K562 (cell line): ENCODE data around the gene COQ4. TPM values are rescaled to one million over a fixed set of nuclear protein-coding genes. Genes with fewer than 3 reads are reported as not detected.
A peak's percentile ranks its signal among the peaks of the same experiment; 100 is the strongest.

Experiments
- FOXP1 ChIP-seq: sonication (generic); formaldehyde crosslinking; IDR thresholded peaks from 2 replicates; pipeline ENCODE4 v1.8.0; 2022; ENCODE audit warnings: mild to moderate bottlenecking, missing genetic modification reagents
- IFI16 ChIP-seq: fragments of 250-450 bp; sonication (Bioruptor Pico); IDR thresholded peaks from 2 replicates; pipeline ENCODE4 v2.1.2; 2022; ENCODE audit warnings: mild to moderate bottlenecking, inconsistent platforms
- JUND ChIP-seq, 2 experiments: IDR thresholded peaks; 2 replicates in 1 of 2; 3 replicates in 1 of 2; pipeline ENCODE4 v1.6.1; 2011; ENCODE audit warnings: borderline replicate concordance in 2 of 2, low read depth in 2 of 2, low read length in 2 of 2, improper control_type of control experiment in 1 of 2, missing biosample characterization in 1 of 2, missing genetic modification characterization in 1 of 2, missing genetic modification reagents in 1 of 2
- KDM4B ChIP-seq, 2 experiments: fragments of 450-650 bp in 1 of 2; sonication (generic) in 1 of 2; IDR thresholded peaks; 2 replicates each; pipeline ENCODE4 v1.6.1; 2016 to 2017; ENCODE audit warnings: borderline replicate concordance in 2 of 2, antibody characterized with exemption in 1 of 2, low read depth in 1 of 2, mild to moderate bottlenecking in 1 of 2
- MBD1 ChIP-seq: fragments of 250-450 bp; sonication (Bioruptor Pico); IDR thresholded peaks from 2 replicates; pipeline ENCODE4 v1.8.0; 2022; ENCODE audit warnings: inconsistent platforms
- NFIC ChIP-seq: fragments of 450-650 bp; IDR thresholded peaks from 2 replicates; pipeline ENCODE4 v1.6.1; 2017; ENCODE audit warnings: mild to moderate bottlenecking, inconsistent platforms
- SMAD3 ChIP-seq: fragments of 450-650 bp; formaldehyde crosslinking; conservative IDR thresholded peaks from 2 replicates; pipeline ENCODE4 v1.4.0; 2020; ENCODE audit warnings: mild to moderate bottlenecking
- TFAP4 ChIP-seq: sonication (generic); formaldehyde crosslinking; IDR thresholded peaks from 2 replicates; pipeline ENCODE4 v1.8.0; 2022; ENCODE audit warnings: missing genetic modification reagents, mild to moderate bottlenecking, moderate library complexity, borderline replicate concordance
- VEZF1 ChIP-seq: fragments of 200-800 bp; sonication (Bioruptor generic); IDR thresholded peaks from 2 replicates; pipeline ENCODE4 v1.6.1; 2017; ENCODE audit warnings: missing genetic modification characterization, missing compliant biosample characterization
- YY1 ChIP-seq, 3 experiments: IDR thresholded peaks; 2 replicates each; pipeline ENCODE4 v1.6.1; 2011; ENCODE audit warnings: low read length in 2 of 3, mild to moderate bottlenecking in 2 of 3, moderate library complexity in 2 of 3, borderline replicate concordance in 1 of 3, control low read depth in 1 of 3, low read depth in 1 of 3; ENCODE audit not compliant: insufficient read depth in 3 of 3, insufficient replicate concordance in 2 of 3, control insufficient read depth in 1 of 3, insufficient read length in 1 of 3; ENCODE audit errors: extremely low read depth in 1 of 3
- ZBTB11 ChIP-seq, 3 experiments: fragments of 200-800 bp in 1 of 3; fragments of 250-450 bp in 1 of 3; fragments of 450-650 bp in 1 of 3; sonication (Bioruptor Pico) in 1 of 3; sonication (Bioruptor generic) in 1 of 3; formaldehyde crosslinking in 1 of 3; IDR thresholded peaks; 2 replicates each; pipeline versions ENCODE4 v1.6.1 to v1.8.0; 2016 to 2022; ENCODE audit warnings: mild to moderate bottlenecking in 2 of 3, missing genetic modification characterization in 2 of 3, missing compliant biosample characterization in 1 of 3, moderate library complexity in 1 of 3
- ZBTB33 ChIP-seq: sonication (generic); formaldehyde crosslinking; IDR thresholded peaks from 2 replicates; pipeline ENCODE4 v1.8.1; 2023; ENCODE audit warnings: mild to moderate bottlenecking, missing genetic modification reagents
- ZNF707 ChIP-seq: fragments of 250-450 bp; sonication (Bioruptor Pico); conservative IDR thresholded peaks from 2 replicates; pipeline ENCODE4 v1.8.0; 2022; ENCODE audit warnings: inconsistent platforms, mild to moderate bottlenecking, moderate library complexity
- polyA plus RNA-seq, 8 experiments: library from polyadenylated mRNA; depleted of rRNA in 4 of 8; stranded (reverse) in 5 of 8; unstranded in 3 of 8; fragments of >200 nt; fragmentation: Nextera tagmentation in 2 of 8; fragmentation: Illumina TruSeq in 1 of 8; extraction: Ambion mirVana in 2 of 8; extraction: Trizol in 1 of 8; gene quantifications; 2 replicates each; pipeline versions ENCODE4 v1.2.1 to v1.2.3, GENCODE V29; 2011 to 2014; ENCODE audit warnings: inconsistent platforms in 1 of 8, missing spikeins in 1 of 8
- total RNA-seq, 7 experiments: library from RNA; depleted of rRNA in 6 of 7; stranded (reverse); fragments of >200 nt in 6 of 7; fragmentation: Illumina TruSeq in 2 of 7; extraction: Trizol in 2 of 7; gene quantifications; 2 replicates each; pipeline versions ENCODE4 v1.2.1 to v1.2.3, GENCODE V29; 2011 to 2021; ENCODE audit warnings: low replicate concordance in 1 of 7

COQ4 gene
- total and polyA plus RNA-seq, 9 of the 15 experiments (the other 6 are each of a cell fraction or from before 2014, with no cell fraction given) = 9.1 to 135 (median 67.2) TPM

- TF ChIP-seq TFAP4 (CRISPR knock-in tag) (peak; percentile 86), JUND (IDR thresholded peaks at IDR 0.05; ENCODE audit: borderline replicate concordance, low read depth, low read length) (peak; percentile 47; the same call in 1 of the 2 replicates), JUND (tag; IDR thresholded peaks at IDR 0.05; ENCODE audit: borderline replicate concordance, low read depth, low read length) (peak; percentile 12; the same call in 1 of the 3 replicates), ZBTB33 (CRISPR knock-in tag) (peak; percentile 45; the same call in 1 of the 2 replicates), SMAD3 (CRISPR knock-in tag) (no peak), KDM4B (IDR thresholded peaks at IDR 0.05; ENCODE audit: borderline replicate concordance in 2 of 2, low read depth in 1 of 2) (no peak), IFI16 (no peak), FOXP1 (CRISPR knock-in tag) (no peak), NFIC (peak; percentile 75), ZNF707 (CRISPR knock-in tag) (no peak), ZBTB11 (CRISPR knock-in tag; IDR thresholded peaks at IDR 0.05) (no peak), YY1 (IDR thresholded peaks at IDR 0.05; ENCODE audit: borderline replicate concordance in 1 of 3, control insufficient read depth in 1 of 3, extremely low read depth in 1 of 3, insufficient read depth in 3 of 3, insufficient read length in 1 of 3, insufficient replicate concordance in 2 of 3, low read depth in 1 of 3, low read length in 2 of 3) (peak in 1 of 3 experiments; percentile 33), VEZF1 (CRISPR knock-in tag) (peak; percentile 28; the same call in 1 of the 2 replicates), MBD1 (CRISPR knock-in tag) (no peak)
These were observed 39.5 kb downstream of the COQ4 start (continued) for GRCh38 chr9:128361986-128362646.
